ENCODE measurements around the gene PIEZO1.
A peak's percentile ranks its signal among the peaks of the same experiment; 100 is the strongest.

The PIEZO1 gene

DNA sequence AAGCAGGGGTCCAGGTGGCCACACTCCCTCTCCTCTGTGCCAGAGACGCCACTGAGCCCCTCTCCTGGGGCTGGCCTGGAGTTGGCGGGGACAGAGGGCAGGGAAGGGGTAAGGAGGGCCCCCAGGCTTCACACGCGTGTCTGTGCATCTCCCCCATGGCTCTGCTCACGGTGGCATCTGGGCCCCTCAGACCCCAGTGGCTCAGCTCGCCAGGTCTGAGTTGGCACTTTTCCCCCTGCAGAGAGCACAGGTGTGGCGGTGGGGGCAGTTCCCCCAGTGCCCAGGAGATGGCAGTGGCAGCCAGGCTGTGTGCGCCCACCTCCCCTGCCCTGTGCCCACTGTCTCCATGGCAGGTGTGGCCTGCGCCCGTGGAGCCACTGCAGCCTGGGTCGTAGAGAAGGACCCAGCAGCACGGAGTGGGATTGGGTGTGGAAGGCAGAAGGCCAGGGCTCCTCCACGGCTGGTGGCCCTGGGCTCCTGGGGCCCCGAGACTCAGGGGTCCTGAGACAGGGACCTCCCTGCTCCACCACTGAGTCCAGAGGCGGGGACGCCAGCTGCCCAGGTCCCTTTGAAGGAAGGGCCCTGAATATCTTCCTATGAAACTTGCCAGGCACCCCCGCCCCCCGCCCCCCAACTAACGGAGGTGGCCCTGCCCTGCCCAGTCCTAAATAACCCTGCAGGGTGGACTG, 31.0 kb upstream of the PIEZO1 start:
- DNase-seq = peak; percentile 45 to 47

DNA sequence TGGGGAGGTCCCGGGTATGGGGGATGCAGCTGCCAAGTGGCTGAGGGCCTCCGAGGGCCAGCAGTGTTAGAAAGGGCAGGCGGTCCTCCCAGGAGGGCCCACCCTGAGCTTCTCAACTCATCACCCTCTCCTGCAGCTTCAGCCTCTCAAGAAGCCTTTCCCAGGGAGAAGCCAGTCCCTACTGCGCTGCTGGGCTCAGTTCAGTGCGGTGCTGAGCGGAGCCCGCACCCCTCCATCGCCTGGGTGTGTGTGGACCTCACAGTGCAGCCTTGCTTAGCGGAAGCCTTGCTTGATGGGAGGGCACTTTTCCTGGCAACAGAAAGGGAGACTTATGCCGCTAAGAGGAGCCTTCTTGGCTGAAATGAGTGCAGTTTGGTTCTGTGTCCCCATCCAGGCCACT, 30.2 kb upstream of the PIEZO1 start:
- DNase-seq = no peak

DNA sequence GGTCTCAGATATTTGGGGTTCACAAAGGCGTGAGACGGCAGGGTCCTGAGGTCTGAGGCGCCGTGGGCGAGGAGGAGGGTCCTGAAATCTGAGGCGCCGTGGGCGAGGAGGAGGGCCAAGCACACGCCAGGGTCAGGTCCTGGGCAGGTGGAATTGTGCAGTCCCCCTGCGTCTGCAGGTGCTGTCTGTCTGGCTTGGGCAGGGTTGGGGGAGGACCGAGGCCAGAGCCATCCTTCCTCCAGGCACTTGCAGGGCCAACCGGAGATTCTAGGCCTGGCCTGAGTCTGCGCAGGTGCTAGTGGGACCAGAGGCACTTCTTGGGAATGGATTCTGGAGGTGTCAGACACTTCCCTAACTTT, 29.1 kb upstream of the PIEZO1 start:
- DNase-seq = no peak

DNA sequence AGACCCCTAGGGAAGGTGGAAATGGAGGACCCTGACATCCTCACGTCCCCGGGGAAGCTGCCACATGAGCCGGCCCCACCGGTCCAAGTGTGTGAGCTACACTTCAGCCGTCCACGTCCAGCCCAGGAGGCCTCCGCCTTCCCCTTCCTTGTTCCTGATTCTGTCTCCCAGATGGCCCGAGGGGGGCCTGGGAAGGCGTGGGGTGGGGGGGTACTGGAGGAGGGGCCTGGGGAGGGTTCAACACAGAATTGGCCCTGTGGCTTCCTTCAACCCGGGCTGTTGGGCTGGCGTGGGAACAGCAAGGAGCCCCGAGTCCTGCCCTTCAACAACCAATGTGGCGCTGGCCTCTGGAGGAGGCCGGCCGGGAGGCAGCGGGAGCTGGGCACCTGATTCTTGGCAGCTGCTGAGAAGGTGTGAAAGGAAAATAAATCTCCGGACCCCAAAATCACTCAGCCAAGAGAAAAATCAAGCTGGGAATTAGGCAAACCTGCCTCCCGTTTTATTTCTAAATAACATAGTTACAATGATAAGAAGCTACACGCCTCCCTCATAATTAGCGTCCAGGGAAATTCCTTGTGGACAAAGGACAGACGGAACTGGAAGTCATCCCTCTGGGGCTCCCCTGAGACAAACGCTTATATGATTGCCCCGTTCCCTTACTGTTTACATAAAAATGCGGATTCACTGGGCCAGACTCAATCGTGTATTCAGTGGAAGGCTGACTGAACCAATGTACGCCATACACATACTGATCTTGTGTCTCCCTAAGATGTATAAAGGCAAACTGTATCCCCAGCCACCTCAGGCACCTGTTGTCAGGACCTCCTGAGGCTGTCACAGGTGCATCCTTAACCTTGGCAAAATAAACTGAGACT, 28.5 kb upstream of the PIEZO1 start:
- DNase-seq = no peak

DNA sequence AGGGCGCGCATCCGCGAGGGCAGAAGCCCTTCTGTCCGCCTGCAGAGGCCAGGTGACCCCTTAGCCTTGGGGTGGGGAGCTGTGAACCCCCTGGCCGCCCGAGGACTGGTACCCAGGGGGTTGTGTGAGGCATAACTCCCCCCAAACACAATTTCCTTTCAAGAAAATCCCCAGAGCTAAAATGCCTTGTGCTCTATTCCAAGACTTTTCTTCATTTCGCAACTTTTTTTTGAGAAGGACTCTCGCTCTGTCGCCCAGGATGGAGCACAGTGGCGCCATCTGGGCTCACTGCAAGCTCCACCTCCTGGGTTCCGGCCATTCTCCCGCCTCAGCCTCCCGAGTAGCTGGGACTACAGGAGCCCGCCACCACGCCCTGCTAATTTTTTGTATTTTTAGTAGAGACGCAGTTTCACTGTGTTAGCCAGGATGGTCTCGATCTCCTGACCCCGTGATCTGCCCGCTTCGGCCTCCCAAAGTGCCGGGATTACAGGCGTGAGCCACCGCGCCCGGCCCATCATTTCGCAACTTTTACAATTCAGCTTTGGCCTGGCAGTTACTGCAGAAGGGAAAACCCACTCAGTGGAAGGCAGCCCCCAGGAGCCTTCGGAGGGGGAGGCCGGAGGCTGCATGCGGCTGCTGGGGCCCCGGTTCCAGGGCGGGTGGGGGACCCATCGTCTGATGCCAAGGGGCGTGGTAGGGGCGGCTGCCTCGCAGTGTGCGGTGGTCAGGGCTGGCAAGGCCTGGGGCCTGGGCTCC, 27.7 kb upstream of the PIEZO1 start:
- DNase-seq = no peak

DNA sequence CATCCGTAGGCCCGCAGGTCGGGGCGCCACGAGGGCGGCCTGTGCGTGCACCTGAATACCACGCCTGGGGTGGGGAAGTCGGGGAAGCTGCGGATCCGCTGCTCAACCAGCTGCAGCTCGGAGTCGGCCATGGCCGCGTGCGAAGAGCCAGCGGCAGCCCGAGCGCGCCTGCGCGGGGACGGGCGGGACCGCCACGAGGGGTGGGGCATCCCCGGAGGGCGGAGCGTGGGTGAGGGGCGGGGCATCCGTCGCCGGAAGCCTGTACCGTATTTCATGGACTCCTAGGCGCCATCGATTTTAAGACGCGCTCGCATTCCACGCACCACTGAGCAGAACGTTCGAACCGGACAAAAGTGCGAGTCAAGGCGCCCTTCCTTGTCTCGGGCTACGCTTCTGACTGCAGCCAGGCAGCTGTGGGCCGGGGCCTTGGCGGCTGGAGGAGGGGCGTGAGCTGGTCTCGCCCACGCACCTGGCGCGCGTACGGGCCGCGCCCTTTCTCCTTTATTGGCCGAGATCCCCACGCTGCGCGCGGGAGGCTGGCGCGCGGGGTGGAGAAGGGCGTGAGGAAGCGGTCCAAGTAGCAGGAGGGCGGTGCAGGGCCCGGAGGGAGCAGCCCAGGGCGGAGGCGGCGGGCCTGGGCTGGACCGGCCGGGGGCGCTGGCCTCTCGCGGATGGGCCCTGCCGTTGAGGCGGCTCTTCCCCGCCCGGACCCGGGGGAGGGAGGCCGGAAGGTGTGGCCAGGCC, 26.9 kb upstream of the PIEZO1 start, which contains the start of gene APRT:
Gene APRT, minus strand, starts transcription at position 160 of the 744 bp plus-strand sequence. Its CDS starts 29 bp downstream, at position 131.
- DNase-seq = peak; percentile 95 to 97

DNA sequence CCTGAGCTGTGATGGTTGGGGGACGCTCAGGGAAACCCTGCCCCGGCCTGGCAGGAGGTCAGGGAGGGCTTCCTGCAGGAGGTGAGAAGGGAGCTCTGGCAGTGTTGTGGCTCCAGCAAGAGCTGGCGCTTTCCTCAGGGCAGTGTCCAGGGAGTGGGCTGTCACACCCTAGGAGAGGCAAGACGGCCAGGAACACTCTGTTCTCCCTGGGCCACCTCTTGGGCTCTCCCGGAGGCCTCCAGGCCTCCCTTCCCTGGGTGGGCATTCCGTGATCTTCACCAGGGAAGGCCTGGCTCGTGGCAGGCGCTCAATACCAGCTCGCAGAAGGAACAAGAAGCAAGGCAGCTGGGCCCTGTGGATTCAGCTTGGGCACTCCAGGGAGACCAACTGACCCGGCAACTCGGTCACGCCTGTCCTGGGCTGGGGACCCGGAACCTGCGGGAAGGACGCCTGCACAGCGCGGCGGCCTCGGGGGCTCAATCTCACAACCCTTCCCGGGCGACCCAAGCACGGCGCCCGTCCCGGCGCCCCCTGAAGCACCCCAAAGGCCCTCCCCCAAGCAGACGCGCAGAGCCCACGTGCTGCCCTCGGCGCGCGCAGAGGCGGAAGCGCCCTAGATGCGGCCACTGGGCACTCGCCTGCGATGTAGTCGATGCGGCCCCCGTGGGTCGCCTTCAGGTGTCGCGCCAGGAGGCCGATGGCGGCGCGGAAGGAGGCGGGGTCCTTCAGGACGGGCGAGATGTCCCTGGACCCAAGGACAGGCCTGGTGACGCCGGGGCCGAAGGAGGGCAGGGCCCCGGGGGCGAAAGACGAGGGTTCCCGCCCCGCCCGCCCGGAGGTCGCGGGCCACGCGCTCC, 26.1 kb upstream of the PIEZO1 start:
- DNase-seq = peak; percentile 54 to 57

DNA sequence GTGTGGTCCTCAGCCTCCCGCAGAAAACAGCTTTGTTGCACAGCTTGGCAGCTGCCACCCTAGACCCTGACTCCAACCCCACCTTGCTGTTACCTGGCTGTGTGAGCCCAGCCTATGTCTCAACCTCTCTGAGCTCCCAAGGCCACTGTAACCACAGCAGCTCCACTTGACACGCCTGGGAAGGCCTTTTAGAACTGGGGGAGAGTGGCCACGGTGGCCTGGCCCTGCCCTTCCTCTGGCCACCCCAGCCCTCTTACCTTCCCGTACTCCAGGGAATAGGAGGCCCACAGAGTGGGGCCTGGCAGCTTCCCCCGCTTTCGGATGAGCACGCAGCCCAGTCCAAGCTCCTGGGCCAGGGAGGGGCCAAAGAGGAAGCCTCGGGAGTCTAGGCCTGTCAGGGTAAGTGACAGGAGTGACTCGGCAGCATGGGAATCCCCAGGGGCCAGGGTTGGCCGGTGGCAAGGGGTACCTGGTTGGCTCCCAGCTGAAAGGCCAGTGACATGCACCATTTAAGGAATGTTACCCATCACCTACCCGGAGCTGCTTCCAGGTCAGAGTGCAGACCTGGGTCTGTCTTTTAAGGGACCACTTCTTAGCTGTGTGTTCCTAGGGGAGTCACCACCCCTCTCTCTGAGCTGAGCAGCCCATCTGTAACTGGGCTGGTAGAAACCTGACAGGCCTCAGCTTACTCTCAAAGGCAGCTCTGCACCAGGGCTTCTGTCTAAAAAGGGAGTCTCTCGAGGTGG, 25.3 kb upstream of the PIEZO1 start:
- DNase-seq = no peak

DNA sequence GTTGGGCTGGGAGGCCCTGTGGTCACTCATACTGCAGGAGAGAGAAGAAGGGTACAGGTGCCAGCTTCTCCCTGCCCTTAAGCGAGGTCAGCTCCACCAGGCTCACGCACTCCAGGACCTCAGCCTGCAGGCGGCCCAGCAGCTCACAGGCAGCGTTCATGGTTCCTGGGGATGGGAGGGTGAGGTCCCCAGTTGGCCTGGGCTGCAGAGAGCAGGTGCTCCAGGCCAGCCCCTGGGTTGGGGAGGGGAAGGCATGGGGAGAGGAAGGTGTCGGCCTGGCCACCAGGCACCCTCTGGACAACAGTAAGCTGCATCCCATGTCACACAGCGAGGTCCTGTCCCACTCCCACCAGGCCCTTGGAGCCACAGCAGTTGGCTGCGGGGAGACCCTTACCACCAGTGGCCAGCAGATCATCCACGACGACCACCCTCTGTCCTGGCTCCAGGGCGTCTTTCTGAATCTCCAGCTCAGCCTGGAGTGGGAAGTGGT, 24.7 kb upstream of the PIEZO1 start:
- DNase-seq = no peak

DNA sequence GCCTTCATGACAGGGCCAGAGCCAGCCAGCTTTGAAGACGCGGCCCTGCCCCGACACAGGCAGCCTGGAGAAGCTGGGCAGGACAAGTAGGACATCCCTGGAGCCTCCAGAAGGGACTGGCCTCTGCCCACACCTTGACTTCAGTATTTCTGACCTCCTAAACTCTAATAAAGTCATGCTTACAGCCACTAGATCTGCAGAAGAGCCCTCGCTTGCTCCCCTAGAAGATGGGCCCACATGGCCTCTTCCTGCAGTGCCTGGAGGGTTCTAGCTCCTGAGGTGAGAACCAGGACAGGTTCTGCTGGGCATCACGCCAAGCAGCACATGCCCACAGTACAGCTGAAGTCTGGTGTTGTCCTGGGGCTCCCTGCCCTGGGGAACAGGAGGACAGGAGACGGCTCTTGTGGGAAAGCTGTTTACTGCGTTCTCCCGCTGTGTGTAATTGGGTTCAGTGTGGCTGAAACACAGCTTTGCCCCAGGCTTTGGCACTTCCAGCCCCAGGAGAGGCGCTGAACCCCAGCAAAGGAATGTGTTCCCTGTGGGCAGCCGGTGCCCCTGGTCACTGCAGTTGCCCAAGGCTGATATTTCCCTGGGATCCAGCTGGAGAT, 24.2 kb upstream of the PIEZO1 start:
- DNase-seq = no peak

DNA sequence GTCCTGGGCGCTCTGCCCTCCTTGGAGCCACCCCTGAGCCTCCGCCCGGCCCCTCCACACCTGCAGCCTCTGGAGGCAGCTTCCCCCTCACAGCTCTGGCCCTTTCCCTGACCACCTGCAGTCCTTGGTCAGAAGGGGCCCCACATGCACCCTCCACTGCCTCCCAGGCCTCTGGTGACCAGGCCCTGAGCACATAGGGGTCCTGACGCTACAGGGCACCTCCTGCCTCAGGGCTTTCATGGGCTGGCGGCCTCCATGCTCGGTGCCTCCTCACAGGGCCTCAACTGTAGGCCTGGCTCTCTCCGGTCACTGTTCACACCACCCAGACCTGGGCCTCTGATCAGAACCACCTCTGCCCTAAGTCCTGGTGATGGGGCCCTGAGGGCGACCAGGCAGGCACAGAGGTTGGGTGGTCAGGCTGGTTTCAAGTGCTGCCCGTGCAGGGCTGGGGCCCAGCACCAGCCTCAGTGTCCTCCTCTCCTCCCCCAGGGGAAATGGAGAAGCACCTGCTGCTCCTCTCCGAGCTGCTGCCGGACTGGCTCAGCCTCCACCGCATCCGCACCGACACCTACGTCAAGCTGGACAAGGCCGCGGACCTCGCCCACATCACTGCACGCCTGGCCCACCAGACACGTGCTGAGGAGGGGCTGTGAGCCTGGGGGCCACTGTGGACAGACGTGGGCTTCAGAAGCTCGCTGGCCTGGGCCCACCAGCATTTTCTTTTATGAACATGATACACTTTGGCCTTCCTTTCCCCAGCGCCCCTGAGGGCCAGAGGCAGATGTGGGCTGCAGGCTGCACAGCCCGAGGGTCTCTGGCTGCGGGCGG, 22.8 kb upstream of the PIEZO1 start:
- no peak for DNase-seq

DNA sequence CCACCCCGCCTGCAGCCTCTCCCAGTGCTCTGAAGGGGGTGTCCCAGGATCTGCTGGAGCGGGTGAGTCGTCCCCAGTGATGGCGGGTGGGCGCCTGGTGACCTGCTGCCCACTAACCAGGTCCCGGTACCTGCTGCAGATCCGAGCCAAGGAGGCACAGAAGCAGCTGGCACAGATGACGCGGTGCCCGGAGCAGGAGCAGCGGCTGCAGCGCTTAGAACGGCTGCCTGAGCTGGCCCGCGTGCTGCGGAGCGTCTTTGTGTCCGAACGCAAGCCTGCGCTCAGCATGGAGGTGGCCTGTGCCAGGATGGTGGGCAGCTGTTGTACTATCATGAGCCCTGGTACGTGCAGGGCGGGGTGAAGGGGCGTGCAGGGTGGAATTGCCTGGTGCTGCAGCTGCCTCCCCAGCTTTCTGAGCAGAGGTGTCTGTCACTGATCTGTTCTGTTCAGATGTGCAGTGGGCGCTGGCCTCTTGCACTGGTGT, 22.2 kb upstream of the PIEZO1 start:
- DNase-seq = no peak

DNA sequence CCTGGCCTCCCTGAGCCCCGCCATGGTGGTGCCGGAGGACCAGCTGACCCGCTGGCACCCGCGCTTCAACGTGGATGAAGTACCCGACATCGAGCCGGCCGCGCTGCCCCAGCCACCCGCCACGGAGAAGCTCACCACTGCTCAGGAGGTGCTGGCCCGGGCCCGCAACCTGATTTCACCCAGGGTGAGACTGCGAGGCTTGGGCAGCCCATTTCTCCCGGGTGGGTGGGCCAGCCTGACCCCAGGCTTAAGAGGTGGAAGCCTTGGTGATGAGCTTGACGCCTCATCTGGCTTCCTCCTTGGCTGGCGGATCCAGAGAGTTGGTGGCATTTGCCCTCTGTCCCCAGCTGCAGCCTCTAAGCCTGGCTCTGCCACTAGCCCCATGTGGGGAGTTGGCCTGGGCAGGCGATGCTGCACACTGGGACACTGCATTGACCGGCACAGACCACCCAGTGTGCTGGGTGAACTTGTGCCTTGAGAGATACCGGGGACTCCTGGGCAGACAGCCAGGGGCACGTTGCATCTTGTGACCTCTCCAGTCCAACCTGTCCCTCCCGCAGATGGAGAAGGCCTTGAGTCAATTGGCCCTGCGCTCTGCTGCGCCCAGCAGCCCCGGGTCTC, 21.6 kb upstream of the PIEZO1 start:
- no peak for DNase-seq

DNA sequence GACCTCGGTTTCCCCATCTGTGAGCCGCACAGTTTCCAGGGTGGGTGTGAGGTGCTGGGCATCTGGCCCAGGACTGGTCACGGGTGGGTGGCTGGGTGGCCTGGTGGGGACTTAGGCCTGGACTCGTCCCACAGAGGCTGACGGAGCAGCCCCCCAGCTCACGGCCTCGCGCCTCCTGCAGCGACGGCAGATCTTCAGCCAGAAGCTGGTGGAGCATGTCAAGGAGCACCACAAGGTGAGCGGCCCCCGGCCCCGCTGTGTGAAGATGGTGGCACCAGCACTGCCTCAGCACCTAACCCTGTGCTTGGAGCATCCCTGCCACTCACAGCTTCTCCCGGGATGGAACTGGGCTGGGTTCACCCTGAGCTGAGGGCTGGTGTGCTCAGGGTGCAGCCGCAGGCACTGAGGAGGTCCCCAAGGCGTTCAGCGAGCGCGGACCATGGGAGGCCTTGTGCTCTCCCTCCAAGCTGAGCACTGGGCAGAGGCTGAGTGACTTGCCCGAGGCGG, 20.9 kb upstream of the PIEZO1 start:
- no peak for DNase-seq

DNA sequence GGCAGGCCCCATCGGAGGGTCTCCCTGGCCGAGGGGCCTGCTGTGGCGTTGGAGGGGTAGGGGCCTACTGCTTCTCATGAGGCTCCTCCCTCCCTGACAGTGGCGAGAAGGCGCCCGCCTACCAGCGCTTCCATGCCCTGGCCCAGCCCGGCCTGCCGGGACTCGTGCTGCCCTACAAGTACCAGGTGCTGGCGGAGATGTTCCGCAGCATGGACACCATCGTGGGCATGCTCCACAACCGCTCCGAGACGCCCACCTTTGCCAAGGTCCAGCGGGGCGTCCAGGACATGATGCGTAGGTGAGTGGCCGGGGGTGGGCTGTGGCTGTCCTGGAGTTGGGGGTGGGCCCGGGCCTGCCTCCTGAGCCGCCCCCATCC, 20.3 kb upstream of the PIEZO1 start:
- DNase-seq = no peak

DNA sequence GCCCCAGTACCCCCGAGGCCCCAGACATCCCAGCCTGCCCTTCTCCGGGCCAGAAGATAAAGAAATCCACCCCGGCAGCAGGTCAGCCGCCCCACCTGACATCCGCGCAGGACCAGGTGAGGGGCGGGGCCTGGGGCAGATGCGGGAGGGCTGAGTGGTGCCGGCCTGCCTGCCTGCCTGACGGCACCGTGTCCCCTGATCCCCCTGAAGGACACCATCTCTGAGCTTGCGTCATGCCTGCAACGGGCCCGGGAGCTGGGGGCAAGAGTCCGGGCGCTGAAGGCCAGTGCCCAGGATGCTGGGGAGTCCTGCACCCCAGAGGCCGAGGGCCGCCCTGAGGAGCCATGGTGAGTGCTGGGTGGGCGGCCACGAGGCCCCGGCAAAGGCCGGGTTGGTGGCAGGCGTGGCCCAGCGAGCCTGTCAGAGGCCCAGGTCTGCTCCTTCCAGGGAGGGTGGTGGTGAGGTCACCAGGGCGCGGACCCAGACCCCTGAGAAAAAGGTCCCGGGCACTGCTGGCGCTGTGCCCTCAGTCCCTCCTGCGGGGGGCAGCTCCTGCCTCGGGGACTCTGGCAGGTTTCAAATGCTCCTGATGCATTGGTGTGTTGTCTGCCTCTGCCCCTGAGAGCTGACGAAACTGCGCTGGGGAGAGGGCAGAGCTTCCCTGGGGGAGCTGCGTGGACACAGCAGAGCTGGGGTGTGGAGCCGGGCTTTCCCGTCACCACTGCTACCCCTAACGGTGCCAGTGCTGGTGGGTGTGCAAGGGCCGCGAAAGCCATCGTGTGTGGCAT, 19.7 kb upstream of the PIEZO1 start:
- DNase-seq = no peak

DNA sequence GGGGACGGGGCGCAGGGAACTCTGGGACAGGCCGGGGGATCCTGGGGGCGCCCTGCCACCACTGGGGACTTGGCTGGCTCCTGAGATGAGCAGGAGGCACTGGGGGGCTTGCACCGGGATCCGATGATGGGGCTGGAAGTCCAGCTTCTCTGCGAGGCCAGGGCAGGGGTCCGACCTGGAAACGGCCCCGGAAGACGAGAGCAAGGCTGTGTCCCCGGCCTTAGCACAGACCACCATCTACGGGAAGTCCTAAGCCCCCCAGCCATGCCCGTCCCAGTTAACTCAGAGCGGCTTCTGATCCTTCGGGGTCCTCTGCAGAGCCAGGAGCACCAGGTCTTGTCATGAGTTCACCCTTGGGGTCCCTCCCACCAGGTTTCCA, 19.1 kb upstream of the PIEZO1 start:
- no peak for DNase-seq

Measured in activated CD4-positive, alpha-beta T cell treated with anti-CD3 and anti-CD28 coated beads, Interleukin-2, amount 50 U/mL, for 4 hours (primary cell).